Fibroblast of skin of back (primary cell): ENCODE results near the gene CCNA2. TPM values are rescaled to one million over a fixed set of nuclear protein-coding genes. Genes with fewer than 3 reads are reported as not detected.

Source experiments
- DNase-seq: peaks from one replicate; pipeline ENCODE4 v3.0.0-alpha.2; 2013
- polyA plus RNA-seq, 2 experiments: library from polyadenylated mRNA; unstranded; fragments of 120-200 nt; gene quantifications; one replicate each; pipeline ENCODE4 v1.2.1, GENCODE V29; 2013; ENCODE audit not compliant: insufficient read length in 2 of 2

The CCNA2 gene
- 87.5 TPM for polyA plus RNA-seq (2013, experiment 1 of 2; ENCODE audit: insufficient read length)
- polyA plus RNA-seq (2013, experiment 2 of 2; ENCODE audit: insufficient read length): 13.2 TPM

DNA sequence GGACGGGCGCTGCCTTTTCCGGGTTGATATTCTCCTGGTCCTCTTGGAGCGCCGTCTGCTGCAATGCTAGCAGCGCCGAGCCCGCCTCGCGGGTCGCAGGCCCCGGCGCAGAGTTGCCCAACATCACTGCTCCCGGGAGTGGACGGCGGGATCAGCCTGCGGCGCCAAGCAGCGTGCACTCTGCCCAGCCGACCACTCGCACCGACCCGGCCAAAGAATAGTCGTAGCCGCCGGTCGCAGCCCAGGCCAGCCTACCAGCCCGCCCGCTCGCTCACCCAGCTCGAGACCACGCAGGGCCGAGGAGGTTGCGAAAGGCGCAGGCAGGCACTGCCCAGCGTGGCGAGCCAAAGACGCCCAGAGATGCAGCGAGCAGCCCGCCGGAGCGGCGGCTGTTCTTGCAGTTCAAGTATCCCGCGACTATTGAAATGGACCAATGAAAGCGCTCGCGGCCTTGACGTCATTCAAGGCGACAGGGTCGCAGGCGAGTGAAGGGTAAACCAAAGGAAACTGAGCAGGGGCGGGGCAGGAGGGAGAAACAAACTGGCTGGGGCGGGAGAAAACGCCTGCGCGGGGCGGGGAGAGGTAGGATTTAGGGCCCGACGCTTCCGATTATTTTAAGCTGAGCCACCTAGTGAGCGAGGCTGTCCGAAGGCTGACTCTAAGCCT lies at the start of gene CCNA2:
Gene CCNA2 (minus strand): TSS at position 379 of the 666 bp plus-strand sequence. CDS start 255 bp downstream, at position 124.
- DNase-seq: peak; percentile 97

DNA sequence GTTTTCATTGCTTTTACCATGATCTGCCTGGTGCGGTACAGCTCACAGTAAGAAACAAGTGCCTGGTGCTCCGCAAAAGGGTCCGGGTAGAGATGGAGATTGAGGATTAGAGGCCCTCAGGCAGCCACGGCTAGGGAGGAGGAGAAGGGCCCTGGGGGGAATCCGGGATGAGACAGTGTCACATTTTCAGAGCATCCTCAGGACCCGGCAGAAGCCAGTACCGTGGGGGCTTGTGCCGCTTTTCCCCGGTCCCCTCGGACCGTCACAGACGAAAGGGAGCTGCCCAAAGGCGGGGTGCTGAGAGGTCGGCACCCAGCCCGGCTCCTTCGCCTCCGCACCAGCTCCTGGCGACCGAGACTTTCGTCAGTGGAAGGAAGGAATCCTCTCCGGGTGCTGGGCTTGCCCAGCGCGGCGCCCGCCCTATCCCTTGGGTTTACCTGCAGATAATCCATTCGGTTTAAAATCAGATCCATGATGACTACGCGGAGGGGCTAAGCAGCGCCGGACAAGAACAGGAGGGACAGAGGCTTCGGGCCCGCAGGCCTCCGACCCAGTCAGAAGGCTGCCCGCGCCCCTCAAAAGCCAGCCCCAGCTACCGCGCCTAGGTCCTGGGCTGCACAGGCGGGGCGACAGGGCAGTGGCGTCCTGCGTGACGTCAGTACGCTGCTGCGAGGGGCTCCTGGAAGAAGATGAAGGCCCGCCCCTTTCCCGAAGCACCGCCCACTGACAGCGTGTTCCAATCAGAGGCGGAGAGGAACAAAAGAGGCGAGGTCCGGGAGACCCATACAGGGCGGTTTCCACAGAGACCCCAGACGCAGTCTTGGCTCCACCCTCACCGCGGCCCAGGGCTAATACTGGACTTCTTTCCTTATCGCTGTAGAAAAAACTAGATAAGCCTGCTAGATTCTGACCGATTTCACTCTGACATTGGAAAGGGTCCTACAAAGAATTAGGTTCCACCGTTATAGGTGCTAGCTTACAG lies 46.4 kb upstream of the CCNA2 start, which contains the start of gene BBS7:
Gene BBS7 (minus strand): TSS at position 634 of the 982 bp plus-strand sequence. CDS start 161 bp downstream, at position 473.
- DNase-seq: peak; percentile 97

DNA sequence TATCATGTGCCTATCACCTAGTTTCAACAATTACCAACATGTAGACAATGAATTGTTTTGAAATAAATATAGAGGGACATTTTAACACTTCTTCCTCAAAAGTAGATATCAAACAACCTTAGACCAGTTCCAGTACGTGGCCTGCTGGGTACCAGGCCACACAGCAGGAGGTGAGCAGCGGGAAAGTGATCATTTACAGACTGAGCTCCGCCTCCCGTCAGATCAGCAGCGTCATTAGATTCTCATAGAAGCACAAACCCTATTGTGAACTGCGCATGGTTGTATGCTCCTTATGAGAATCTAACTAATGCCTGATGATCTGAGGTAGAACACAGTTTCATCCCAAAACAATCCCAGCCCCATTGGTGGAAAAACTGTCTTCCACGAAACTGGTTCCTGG lies 40.1 kb upstream of the CCNA2 start:
- no peak for DNase-seq

DNA sequence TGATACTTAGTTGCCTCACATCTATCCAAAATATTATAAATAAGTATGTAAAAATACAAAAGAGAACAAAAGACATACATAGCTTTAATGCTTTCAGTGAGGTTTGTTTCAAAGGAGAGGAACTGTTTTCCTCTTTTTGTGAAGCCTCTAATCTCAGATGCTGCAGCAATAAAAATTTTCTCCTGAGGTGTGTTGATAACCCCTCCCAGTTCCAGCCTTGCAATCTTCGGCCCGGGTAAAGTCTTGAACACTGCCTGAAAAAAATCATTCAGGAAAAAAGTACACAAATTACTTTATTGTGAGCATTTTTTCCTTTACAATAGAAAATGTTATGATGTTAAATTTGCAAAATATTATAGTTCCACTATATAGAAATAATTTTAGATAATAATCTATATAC lies 37.7 kb upstream of the CCNA2 start:
- no peak for DNase-seq

DNA sequence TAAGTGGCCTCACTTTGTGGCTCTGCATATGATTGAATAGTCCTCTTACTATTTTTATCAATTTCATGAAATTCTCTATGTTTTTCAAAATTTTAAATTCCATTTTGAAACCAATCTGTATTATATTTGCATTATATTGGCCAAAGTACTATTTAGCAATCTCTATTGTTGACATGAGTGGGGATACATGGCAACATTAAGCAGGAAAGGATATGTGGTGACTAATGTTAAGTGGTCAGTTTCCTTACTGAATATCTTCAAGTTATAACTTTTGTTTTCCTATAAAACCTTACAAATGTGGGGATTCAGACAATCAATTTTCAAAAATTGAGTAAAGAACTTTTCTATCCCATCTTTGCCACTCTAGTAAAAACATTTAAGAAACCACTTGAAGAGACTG lies 36.4 kb upstream of the CCNA2 start:
- DNase-seq: no peak

DNA sequence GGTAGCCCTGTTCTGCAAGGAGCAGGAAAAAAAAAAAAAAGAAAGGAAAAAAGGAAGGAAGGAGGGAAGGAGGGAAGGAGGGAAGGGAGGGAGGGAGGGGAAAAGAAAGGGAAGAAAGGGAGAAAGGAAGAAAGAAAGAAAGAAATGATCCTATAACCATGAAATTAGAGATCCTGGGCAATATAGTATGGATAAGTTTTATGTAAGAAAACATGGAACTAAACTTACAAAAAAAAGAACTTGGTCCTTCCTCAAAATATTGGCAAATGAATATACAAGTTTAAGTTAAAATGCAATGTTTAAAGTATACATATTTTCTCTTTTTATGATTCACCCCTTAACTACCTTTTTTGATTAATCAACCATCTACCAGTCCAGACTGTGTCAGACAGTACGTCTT lies 27.7 kb upstream of the CCNA2 start:
- DNase-seq: no peak

DNA sequence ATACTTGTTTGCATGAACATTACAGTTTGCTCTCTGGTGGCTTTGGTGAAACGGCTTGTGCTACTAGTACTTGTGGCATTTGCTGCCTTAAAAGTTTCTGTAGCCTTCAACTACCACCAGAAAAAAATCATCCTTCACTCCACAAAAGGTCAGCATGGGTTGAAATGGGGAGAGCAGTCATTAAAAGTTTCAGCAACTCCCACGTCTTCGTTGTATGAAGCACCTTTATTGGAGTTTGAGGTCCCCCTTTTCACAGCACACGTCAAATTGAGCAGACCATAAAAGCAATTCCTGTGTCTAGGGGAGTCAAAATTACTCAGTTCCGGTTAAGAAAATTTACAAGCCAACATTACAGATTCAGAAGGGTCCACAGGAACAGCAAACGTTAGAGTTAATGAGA lies 23.0 kb upstream of the CCNA2 start:
- no peak for DNase-seq

DNA sequence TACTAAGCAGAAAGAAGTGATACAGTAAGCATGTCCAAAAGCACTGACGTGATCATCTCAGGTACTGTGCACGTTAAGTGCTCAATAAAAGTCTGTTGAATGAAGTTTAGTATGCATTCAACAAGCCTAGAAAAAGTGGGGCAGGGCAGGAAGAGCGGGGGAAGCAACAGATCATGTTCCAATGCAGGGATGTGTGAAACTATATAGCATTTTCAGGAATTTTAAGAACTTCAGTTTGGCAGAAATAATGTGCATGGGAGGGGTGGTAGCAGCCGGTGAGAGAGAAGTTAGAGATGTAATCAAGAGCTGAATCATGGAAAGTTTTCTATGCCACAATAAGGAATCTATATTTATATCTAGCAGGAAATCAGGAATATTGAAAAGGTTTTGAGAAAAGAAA lies 19.2 kb upstream of the CCNA2 start:
- no peak for DNase-seq

DNA sequence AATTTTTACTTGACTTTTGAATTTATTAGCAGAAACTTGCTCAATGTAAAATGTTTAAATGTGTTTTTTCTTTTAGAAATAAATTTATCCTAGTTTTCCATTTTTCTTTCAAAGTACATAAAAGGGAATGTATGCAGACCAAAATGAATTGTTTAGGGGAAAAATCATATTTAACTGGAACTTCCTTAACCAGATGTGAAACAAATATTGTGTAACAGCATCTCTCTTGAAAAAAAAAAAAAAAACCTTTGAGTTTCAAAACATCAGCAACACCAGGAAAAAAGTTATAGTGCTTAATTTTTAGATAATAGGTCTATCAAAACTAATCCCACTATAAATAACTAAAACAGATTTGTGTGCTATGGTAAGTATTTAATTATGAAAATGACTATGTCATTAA lies 14.5 kb upstream of the CCNA2 start:
- DNase-seq: no peak

DNA sequence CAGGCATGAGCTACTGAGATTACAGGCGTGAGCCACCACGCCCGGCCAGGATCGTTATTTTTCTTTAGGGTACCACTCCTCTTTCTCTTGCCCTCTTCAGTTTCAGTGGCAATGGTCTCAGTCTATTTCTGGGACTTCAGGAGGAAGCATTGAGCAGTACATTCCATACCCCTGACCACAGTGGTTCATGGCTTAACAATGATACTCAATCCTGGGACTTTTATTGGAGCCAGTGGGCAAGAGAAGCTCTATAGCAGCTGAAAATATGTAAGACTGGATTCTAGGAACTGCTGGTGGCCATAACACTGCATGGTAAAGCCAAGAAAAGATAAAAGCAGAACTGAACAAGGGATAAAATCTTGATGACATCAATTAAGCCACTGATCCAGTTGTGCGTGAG lies 5.8 kb upstream of the CCNA2 start:
- DNase-seq: peak; percentile 53

DNA sequence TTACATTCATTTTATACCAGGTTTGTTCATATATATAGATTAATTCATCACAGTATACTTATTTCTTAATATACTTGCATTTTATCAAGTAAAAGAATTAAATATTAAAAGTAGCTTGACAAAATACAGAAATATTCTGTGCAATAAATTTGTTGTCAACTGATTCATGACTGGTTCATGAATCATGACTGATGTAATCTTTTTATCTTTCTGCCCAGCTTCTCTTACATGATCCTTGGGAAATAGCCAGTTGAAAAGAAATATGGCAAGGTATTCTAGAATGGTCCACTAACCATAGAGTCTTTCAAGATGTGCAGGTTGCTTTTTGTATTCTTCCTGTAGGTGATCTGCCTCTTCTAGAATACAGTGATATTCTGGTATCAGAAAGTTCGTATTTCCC lies 4.2 kb upstream of the CCNA2 start:
- DNase-seq: peak; percentile 57

DNA sequence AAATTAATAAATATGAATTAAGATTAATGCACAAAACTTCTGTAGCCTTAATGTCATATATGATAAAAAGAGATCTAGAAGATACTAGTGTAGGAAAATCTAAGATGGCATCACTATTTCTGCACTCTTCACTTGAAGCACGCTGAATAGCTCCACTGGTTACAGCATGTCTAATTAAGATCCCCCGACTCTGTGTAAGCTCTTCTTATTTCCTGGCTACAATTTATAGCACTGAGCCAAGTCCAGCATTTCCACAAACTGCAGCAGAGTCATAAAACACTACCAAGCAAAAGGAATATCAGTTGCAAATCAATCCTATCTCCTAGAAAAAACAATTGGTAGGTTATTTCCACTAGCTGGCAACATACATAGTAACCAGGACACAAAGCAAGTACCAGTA lies 1.3 kb upstream of the CCNA2 start:
- no peak for DNase-seq

DNA sequence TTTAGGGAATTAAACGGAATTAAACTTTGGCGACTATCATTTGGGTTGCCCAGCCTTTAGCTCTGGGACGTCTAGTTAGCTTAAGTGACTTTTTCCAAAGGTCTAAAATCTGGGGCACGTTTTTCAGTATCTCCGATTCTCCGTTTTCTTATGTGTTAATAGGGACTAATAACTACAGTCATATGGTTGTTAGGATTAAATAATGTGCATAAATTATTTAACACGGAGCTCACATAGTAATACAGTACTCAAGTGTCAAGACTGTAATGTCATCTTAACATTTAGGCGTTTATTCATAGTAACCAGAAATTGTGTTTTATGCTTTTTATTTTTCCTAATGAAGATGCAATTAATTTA lies 466 bp upstream of the CCNA2 start:
- DNase-seq: no peak

DNA sequence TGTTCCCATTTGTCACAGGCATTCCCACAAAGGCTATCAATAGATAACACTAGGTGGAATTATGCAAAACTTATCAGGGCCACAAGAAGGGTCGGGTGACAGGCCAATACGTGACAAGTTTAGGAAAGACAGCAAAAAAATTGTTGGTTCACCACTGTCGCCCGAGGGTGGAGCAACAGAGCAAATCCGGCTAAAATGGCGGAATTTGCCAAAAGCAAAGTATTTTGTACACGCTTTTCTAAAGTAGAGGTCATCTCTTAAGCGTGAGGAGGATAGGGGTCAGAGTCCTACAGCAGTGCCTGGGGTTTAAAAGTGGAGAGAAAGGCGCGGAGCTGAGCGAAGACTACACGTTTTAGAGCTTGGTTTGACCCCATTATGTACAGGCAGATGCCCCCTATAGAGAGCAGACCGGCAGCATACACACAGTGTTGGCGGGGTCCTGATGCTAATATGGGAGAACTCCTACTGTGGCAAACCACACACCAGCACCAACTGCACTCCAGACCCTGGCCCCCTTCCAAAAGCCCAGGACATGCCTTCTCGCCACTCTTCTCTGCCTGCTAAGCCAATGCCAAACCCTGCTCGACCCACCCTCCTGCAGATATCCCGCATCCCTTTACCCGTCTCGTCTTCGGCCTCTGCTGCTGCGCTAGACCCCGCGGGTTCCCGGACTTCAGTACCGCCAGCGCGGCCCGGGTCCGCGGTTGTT lies 733 bp downstream of the CCNA2 start:
- peak; percentile 43 for DNase-seq

DNA sequence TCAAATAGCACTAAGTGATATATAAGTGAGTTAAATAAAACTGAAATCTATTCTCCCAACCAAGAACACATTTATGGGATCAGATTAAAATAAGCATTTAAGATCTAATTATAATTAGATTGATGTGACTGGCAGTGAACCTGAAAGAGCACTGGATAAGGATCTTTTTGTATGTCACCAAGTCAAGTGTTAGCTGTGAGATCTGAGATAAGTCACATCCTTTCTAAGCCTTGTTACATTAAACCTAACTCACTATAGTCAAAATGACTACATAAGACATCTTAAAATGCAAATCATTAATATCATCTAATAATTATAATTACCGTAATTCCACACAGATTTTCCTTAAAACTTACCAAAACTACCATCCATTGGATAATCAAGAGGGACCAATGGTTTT lies 1.6 kb downstream of the CCNA2 start:
- DNase-seq: no peak

DNA sequence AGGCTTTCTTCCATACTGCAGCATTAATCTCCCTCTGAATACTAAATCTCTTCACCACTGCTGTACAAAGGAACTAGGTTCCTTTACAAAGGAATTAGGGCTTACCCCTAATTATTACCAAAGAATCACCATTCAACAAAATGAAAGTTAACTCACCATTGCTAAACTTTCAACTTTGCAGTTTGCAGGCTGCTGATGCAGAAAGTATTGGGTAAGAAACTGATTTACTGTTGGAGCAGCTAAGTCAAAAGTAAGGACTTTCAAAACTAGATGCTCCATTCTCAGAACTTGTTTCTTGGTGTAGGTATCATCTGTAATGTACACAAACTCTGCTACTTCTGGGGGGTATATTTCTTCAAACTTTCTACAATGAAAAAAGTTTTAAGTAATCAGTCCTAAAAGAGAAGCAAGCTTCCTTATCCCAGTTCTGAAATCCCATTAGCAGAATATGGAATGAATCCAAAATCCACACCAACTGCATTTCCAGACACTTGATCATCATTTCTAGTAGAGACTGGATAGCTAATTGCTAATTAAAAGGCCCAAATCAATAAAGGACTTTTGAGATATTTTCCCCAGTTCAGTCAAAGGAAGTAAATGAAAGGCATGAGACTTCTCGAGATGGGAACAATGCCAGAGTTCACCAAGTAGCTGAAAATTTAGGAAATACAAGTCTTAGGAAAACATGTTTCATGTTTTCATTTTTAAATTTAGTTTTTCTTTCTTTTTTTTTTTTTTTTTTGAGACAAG lies 4.3 kb downstream of the CCNA2 start:
- DNase-seq: peak; percentile 38

DNA sequence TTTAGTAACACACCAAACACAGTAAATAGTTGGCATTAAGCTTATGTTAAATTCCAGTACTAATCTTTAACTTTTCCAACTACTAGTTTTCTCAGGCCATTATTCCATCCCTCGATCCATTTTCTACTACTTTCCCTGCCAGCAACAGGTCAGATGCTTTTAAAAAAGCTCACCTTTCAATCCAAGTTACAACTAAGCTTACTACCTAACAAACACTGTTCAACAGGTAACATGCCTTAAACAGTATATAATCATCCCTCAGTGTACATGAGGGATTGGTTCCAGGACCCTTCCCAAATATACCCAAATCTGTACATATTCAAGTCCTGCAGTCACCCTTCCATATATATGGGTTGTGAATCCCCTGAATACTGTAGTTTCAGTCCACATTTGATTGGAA lies 5.5 kb downstream of the CCNA2 start:
- no peak for DNase-seq

DNA sequence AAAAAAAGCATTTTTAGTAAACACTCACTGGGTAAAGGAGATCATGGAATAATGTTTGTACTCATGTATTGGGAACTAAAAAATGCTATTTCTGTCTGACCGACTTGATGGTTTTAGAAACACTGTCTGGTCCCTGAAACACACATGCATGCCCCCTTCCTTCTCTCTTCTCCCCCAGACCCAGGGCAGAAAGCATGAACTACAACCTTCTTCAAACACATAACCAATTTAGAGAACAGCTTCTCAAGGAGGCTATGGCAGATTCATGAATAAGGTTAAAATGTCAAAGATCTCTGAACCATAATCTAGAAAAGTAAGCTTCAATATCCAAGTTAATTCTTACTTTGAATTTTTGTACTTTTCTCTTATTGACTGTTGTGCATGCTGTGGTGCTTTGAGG lies 6.0 kb downstream of the CCNA2 start:
- no peak for DNase-seq

DNA sequence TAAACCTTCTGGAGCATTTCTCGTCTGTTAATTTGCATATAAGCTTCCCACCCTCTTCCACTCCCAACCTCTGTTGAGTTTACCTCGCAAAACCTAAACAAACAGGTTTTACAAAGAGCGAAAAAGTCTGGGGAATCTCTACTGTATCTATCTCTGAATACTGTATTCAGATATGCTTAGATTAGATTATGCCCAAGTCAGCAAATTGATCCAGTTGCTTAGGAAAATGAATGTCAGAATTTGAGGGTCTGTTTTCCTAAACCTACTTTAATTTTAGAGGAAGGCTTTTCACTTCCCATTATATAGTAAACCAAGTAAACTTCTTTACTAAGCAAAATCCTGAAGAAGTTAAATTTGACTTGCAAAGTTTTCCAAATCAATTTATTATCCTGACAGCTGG lies 6.7 kb downstream of the CCNA2 start:
- no peak for DNase-seq

DNA sequence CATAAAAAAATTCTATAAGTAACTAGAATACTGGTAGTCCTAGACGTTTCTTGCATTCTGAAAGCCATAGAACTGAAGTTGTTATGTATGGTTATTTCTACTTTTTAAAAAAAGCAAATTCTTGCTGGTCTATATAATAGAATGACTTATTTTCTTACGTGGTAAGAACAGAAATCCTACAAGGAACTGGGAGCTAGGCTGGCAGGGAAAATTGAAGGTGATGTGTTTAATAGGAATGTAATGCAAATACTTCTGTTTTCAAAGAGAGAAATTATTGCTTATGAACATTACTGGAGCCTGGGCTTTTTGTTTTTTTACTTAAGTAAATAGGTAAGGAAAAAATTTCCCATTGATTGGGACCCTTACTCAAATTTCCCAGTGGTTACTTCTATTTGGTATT lies 8.9 kb downstream of the CCNA2 start:
- DNase-seq: peak; percentile 28

DNA sequence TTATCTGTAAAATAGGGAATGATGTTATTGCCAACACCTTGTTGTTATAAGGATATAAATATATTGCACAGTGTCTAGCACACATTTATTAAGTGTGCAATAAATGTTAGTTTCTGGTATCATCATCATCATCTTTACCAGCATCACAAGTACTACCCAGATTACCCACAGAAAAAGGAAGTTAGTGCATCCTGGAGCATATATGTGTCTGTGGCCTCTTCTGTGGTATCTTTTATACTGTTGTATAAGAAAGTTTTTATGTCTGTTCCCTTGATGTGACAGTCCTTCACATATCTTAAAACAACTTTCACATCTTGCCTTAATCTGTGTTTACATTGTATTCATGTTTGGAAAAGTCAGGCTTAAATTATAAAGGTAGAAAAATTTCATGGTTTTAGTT lies 12.6 kb downstream of the CCNA2 start:
- DNase-seq: no peak

DNA sequence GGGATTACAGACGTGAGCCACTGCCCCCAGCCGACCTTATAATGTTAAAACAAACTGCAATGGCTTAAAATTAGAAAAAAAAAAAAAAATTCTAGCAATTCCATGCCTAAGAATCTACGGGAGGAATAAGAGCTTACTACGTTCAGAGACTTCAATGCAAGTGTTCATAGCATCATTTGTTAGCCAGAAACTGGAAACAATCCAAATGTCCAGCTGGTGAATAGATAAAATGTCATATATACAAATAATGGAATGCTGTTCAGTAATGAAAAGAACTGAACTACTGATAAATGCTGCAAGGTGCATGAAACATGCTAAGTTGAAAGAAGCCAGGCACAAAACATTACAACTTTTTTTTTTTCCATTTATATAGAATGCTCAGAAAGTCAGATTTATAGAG lies 17.3 kb downstream of the CCNA2 start:
- DNase-seq: no peak
